ENCODE results near the gene MCRS1.
"Not testable (repeated sequence)": the region's sequence is repeated elsewhere in the genome, so short reads cannot be mapped to it uniquely, and the experiment has no call there.

Gene MCRS1

DNA sequence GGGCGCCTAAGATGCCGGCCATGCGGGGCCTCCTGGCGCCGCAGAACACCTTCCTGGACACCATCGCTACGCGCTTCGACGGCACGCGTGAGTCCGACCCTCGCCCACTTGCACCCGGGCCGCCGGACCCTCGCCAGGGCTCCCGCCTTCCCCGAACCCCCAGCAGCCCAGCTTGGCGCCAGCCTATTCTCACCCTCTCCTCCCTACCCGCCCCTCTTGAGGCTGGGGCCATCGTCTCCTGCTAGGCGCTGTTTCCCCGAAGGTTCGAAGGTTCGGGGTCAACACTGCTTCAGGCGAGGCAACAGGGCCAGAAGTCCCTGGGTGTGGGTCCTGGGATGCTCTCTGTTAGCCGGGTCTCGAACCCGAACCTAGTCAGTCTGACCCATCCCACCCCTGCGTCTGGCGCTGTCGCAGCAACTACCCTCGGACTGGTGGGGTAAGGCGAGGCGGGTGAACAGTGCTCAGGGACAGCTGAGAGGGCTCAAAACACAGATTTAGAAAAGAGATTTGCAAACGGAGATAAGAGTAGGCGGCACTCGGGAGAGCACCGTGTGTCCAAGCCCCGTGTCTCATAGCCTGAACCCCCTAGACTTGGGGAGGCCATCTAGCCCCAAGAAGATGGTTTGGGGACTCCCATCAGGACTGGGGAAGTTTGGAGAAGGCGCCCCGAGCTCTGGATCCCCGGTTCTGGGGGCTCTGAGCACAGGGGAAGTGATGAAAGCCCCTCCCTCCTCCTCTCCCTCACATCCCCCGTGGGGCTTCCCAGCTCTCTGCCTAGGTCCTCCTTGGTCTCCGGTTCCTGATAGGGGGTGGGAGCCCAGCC, 28.3 kb downstream of the MCRS1 start:
- DNase-seq, result no peak

DNA sequence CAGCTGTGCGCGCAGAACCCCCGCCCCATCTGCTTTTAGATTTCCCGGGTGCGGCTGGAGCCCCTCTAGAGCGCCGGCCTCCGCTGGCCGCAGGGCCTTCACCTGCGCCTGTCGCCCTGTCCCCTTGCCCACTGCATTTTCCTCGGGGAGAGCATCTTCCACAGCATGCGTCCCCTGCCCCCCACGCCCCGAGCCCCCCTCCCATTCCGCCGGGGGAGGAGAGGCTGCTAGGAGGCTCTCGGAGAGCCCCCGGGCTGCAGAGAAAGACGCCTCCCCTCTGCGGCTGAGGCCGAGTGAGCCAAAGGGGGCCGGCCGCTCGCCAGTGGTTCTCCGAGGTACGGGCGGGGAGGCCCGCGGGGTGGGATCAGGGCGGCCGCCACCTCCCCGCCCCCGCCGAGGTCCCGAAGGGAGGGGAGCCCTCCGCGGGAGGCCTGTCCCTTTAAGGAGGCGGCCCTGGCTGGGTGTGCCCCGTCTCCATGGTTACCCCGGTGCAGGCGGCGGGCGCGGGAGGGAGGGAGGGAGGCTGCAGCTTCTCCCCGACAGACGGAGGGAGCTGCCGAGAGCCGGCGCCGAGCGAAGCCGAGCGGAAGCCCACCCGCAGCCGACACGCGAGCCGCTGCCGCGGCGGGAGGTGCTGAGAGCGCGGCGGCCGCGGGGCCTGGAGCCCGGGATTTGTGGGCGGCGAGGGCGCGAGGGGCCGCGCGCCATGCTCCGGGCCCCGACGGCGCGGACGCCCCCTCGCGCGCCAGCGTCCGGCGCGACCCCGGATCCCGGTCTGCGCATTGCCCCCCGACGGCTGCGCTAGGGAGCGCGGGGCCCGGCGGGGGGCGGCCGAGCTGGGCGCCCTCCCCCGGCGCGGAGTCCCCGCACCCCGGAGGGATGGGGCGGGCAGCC, 29.2 kb downstream of the MCRS1 start, which contains the start of gene KCNH3:
Gene KCNH3, plus strand, starts transcription at position 521 of the 894 bp plus-strand sequence. CDS start 387 bp downstream, outside the sequence.
- peak; percentile 64 to 75 for DNase-seq

DNA sequence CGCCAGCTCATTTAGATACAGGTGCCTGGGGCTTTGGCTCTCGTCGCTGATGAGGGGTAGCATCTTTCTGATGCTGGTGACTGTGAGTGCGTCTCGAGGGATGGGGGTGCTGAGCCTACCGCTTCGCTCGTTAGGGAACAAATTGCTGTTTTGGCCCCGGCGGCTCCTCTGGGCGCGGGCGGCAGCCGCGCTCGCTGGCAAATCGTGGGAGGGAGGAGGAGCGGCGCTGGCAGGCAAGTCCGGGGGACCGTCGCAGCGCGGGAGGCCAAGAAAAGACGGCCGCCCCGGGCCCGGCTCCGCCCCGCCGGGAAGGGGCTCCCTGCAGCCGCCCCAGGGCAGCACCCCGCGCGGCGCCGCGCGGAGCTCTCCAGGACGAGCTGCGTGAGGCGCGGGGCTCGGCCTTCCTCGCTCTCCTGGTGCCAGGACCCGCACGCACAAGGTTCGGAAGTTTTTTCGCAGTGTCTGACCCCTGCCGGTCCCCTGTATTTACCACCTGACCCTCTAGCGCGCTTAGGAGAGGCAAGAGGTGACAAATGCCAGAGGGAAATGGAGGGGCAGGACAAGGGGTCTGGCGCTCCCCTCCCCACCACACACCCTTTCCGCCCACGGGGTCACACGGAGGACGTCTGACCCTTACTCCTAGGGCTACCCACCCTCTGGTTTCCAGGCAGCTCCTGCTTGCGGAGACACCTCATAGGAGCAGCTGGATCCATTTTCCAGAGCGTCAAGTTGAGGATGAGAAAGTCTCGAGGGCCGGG, 30.0 kb downstream of the MCRS1 start:
- DNase-seq, result peak in 1 of 2 experiments; percentile 22

DNA sequence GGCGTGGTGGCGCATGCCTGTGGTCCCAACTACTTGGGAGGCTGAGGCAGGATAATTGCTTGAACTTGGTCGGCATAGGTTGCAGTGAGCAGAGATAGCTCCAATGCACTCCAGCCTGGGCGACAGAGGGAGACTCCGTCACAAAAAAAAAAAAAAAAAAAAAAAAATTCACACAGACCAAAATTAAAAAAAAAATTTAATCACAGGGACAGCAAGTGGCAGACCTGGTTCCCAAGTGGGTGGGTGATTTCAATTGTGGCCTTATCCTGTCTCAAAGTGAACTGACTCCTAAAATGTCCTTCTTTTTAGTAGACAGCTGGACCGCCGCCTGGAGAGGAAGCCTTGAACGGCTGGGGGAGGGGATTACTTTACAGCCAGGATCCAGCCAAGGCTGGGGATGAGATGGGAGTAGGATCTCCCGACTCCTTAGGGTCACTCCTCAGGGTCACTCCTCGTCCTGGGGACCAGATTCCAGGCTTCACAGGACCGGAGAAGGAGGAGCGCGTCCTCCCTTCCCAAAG, 30.7 kb downstream of the MCRS1 start:
- DNase-seq, result no peak

DNA sequence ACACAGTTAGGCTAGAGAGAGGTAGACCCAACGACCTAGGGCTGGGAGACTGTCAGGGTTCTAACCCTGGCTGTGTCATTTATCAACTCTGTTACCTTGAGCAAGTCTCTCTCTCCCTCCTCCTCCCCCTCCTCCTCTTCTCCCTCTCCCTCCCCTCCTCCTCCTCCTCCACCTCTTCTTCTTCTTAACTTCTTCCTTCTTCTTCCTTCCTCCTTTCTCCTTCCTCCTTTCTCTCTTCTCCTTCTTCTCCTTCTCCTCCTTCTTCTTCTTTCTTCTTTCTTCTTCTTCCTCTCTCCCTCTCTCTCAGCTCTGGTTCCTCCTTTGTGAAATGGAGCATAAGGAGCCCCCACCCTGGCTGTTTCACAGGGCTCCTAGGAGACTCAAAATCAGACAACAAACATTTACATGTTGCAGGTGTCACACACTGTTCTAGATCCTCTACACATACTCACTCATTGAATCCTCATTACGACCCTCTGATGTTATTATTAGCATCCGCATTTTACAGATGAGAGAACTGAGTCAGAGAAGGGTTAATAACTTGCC, 31.3 kb downstream of the MCRS1 start:
- no peak for DNase-seq

DNA sequence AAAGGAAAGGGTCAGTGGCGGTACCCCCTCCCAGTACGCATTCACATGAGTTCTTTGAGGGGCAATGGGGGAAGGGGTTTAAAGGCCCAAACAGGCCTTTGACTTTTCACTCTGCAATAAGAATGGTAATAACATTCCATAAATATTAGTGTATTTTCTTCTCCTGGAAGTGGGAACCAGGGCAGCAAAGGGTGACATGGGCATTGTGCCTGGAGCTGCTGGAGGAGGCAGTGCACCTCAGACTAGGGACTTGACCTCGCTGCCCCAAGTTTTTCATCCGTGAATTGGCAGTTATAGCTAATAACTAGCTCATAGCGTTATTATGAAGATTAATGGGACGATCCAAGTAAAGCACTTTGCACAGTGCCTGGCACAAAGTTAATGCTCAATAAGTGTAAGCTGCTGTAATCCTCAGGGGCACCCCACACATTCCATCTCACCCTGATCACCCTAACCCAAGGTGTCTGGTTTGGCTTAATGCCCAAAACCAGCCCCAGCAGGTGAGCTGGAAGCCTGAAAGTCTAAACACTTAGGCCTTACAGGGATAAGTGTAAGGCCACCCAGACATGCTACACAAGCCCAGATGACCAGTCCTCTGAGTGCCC, 31.9 kb downstream of the MCRS1 start:
- DNase-seq, result no peak

DNA sequence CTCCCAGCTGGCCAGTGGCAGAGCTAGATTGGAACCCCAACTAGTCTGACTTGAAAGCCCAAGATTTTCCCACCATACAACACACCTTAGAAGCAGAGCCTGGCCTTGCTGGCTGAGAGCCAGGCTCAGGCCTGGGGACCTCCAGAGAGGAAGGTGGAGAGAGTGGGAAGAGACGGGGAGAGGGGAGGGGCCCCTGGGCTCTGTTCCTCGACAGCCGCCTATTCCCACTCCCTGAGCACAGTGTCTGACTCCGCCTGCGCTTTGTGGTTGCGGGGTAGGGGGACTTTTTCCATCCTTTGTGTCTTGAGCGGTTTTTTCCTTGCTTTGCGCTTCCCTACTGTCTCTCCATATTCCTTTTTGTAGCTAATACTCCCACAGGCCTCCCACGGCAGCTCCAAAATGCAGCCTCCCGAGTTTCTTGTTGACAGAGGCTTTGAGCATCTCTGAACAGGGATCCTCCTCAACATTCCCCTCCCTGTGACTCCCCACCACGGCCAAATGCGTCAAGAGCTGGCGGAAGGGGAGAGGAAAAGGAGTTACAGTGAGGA, 33.1 kb downstream of the MCRS1 start:
- no peak for DNase-seq

DNA sequence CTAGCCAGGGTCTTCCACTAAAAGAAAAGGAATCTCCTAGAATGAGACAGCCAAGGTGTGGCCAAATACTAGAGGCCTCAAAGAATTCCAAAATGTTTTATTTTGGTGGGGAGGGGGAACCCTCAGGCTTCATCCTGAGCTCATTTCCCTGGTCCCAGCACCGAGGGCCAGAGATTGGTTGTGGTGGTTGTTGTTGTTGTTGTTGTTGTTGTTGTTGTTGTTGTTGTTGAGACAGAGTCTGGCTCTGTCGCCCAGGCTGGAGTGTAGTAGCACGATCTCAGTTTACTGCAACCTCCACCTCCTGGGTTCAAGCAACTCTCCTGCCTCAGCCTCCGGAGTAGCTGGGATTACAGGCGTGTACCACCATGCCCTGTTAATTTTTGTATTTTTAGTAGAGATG, 33.8 kb downstream of the MCRS1 start:
- DNase-seq, result not testable (repeated sequence)

DNA sequence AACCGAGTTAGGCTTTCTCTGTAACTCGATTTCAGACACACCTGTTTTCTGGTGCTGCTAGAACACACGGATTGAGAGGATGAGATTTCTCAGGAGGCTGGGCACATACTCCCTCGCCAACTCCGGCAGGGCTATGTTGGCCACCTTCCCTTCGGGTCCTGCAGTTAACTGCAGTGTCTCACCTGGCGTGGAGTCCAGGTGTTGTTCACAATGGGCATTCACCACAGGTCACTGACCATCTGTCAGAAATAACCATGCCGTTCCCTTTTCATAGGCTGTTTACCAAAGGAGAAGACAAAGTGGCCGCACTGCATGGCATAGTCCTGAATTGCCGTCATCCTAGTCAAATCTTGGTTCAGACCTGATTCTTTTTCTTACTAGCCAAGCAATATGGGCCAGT, 34.6 kb downstream of the MCRS1 start:
- DNase-seq, result no peak

DNA sequence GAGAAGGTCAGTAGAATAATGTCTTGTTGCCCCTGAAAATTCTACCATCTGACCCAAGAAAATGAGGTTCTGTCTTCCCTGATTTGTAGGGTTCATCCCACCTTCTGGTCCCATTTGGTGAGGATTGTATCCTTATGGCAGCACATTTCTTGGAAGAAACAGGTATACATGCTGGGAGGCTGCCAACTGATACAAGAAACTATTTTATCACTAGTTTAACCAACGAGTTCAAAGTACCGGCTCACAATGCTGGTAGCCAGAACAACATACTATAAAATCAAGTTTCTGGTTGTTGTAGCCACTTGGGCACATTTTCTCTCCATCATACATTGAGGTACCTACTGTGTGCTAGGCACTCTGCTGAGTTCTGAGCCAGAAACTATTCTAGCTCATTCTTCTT, 36.2 kb downstream of the MCRS1 start:
- no peak for DNase-seq

DNA sequence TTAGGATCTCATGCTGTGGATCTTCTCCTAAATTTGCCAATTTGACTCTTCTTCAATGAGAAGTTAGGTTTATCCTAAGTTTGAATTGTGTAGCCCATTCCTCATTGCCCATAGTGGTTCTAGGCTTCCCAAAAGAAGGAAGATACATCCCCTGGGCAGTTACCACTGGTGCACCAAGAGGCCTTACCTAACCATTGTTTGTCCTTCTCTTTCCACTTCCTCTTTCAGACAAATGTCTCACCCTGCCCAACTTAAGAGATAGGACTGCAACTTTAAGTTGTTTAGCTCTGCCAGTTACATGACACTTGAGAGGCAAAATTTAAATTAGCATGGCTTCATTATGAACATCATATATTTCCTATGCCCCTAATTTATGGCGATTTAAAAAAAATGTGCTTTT, 38.5 kb downstream of the MCRS1 start:
- DNase-seq, result no peak

DNA sequence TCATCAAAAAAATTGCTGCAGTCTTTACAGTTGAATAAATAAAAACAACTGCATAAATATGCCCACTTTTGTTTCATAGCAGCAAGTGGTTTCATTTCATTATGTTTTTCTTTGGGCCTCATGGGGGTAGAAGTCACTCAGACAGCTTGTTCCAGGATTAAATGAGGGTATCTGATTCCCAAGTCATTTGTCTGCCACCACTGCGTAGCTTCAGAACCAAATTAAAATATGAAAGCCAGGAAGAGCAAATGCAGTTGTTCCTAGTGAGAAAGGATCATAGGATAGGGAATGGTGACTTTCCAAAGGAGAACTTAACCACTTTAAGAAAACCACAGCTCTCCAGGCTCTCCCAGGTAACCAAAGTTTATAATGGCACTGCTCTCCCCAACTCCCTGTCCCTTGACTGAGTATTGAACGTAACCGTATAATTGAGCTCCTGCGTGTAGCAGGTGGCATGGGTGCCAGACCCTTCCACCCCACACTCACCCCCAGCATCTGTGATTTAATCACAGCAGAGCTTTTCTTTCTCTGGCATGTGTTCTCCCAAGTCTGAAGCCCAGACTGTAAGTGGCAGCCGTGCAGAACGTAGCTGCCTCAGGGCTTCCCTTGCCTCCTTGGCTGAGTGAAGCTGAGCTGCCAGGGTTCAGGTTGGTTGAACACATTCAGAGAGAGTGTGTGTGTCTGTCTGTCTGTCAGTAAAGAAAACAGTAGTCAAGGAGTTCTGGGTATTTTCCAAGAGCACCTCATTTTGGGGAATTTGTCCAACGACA, 40.4 kb downstream of the MCRS1 start:
- DNase-seq, result no peak

DNA sequence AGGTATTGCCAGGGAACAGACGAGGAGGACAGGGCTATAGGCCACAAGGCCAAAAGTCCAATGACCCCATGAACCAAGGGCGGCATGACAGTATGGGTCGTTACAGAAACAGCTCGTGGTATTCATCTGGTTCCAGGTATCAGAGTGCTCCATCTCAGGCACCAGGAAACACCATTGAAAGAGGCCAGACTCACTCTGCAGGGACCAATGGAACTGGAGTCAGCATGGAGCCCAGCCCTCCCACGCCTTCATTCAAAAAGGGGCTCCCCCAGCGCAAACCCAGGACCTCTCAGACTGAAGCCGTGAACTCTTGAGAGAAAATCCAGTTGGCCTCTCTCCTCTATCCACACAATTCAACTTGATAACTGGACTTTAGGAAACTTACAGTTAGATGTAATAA, 42.0 kb downstream of the MCRS1 start:
- no peak for DNase-seq

DNA sequence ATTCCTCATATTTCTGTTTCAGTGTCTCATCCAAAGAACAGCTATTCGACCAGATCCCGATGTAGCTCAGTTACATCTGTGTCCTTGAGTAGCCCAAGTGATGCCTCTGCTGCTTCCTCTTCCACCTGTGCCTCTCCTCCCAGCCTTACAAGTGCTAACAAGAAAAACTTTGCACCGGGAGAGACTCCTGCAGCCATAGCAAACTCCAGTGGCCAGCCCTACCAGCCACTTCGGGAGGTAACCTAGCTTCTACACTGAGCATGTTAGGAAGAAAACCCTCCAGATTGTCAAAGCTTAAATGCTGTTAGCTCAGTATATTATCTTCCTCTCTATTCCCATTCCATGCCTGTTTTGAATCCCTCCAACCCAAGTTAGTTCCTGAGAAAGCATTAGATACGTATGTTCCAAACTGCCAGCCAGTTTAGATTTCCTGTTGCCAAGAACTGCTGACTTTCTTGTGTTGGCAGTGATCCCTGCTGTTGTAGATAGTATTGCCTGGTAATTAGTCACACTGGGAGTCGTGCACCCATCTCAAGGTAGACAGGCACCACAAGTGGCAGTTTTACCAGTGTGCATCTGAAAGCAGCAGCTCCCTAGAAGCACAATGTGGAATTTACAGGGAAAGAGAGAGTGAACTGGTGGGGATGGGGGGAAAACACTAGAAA, 43.1 kb downstream of the MCRS1 start:
- DNase-seq, result no peak

DNA sequence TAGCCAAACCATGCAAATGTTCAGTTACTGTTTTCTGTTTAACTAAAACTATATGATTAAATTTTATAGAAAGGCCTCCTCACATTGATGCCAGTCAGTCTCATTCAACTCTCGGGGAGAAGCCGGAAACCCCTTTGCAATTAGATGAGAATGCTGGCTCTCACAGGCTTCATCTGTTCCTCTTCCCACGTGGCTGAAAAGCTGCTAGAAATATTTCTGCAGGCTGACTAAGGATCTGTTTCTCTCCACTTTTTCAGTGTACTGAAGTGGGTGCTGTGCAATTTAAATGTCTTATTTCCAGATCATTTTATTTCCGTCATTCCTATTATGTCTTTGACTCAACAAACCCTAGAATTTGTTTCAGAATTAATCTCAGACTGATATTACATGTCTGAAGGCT, 46.6 kb downstream of the MCRS1 start:
- no peak for DNase-seq

DNA sequence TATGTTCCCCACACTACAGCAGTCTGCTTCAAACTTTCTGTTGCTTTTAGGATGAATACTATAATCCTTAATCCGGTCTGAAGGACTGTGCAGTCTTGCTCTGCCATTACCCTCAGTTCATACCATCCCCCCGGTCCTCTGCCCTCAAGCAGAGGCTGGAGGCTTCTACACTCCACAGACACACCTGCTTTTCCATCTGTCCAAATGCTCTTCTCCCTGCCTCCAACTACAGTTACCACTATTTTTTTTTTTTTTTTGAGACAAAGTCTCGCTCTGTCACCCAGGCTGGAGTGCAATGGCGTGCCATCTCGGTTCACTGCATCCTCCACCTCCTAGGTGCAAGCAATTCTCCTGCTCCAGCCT, 48.4 kb downstream of the MCRS1 start:
- DNase-seq, result no peak

DNA sequence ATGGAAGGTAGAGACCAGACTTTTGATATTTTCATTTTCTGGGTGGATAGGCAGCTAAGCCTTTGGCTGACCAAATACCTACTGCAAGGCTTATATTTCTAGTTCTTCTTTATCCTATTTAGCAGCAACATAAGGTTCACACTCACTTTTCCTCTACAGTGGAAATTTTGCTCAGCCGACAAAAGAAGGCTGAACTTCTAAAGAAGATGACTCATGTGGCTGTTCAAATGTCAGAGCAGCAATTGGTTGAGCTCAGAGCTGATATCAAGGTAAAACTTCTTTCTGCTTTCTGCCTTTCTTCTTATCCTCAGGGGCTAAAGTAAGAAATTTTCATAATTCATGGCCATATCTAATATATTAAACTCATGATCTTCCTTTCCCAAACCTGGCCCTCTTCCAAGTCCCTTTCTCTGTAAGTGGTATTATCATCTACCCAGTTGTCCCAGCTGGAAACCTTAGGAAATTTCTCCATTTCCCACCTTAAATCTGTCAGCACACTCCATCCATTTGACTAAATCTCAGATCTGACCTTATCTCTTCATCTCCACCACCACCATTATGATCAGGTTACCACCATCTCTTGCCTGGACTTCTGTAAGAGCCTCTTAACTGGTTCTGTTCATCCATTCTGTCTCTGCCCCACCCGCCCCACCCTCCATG, 48.9 kb downstream of the MCRS1 start:
- DNase-seq, result no peak

DNA sequence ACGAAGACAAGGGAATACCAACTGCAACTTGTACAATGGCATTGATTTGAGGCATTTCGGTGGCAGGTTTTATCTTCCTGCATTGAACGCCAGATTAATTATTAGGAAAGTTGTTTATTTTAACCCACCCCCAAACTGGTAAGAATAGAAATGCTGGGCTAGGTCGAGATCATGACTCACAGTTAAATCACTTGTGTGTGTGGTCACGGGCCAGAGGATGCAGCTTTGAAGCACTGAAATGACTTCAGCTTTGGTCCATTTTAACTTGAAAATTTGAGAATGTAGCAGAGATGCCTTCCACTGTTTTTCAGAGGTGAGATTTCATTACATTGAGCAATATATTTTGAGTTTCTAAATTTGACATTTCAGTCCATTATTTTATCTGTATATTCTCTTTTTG, 52.7 kb downstream of the MCRS1 start:
- no peak for DNase-seq

DNA sequence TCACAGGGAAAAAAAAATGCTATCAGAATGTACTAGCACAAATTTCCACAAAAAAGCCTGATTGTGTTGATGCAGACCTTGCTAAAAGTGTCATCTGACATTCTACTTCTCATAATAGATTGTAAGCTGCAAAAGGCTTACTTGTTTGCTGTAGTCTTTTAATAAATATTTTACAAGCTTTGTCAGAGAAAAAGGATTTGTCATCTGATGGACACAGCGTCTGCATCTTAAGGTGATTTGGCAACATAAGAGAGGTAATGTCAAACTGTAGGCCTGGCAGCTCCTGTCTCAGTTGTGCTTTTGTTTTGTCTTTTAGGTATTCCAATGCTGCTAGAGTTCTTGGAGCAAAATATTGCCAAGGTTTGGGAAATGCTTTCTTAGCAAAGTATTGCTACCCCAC, 55.4 kb downstream of the MCRS1 start:
- no peak for DNase-seq

DNA sequence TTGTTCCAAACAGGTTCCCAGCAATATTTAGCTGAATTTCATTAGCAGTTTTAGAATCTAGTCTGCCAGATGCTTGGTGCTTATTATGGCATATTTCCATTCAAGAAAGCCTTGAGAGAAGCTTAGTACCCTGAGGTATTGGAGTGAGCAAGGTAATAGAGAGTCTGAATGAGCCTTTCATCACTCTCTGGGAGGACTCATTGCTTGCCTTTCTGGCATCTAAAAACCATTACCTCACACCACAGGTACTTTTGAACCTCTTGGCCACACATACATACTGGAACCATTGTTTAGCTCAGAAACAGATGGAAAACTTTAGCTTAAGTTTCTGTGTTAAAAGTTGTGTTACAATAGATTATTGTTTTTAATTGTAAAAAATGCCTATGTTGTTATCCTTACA, 56.5 kb downstream of the MCRS1 start:
- no peak for DNase-seq

Data from SHP77 (cell line).